ENCODE results near the gene SIL1. TPM values are rescaled to one million over a fixed set of nuclear protein-coding genes. Genes with fewer than 3 reads are reported as not detected.

Gene SIL1
- total RNA-seq, 2 donors from 2014 or later, result 69.9 to 75.6 TPM

DNA sequence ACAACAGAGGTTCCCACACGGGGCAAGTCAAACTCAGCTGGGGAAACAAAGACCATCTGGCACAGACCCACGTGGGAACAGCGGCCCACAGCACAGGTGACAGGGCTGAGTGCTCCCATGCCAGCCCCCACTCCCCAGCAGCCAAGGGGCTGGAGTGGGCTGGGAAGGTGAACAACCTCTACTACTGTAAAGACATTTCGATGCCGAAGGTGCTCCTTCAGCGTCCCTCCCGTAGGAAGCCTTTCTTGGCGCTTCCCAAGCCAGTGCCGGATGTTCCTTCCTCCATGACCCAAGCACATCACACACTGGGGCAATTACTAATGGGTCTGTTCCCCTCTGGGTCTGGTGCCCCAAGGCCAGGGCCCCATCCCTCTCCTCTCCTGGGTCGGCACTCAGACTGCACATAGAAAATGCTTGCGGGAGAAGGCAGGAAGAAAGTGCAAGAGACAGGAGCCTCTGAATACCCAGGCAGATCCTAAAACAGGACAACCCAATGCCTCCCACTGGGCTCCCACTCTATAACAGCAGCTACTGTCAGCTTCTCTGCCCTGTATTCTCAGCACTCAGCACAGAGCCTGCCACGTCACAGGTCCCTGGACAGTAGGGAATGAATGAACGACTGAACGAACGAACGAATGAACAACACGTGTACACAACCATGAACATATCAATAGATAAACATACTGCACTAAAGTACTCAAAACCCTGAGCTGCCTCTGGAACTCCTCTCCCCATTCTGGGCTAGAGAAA lies 246.0 kb downstream of the SIL1 start:
- Histone ChIP-seq H3K27me3 (replicated peaks; ENCODE audit: insufficient read depth) (no peaks in the 10 kb centered on the region), H3K4me3 (no peak overlapping the region), H3K9me3 (no peaks in the 10 kb centered on the region), H3K4me1 (replicated peaks) (peaks cover 14% of the 10 kb centered on the region), H3K36me3 (no peaks in the 10 kb centered on the region), H3K27ac (no peak overlapping the region)
- DNase-seq (ENCODE audit: low spot score), result no peak
- TF ChIP-seq POLR2AphosphoS5 (IDR thresholded peaks at IDR 0.05) (no peak), CTCF (IDR thresholded peaks at IDR 0.05) (no peak), POLR2A (IDR thresholded peaks at IDR 0.05) (no peak)
- intact Hi-C loops (cut with DNase I), result loop anchor here (10.0 kb wide), 1 partner anchor 123 kb away; no protein-coding TSS in a partner anchor
- 76% methylated on average over 17 of the region's 17 CpGs for WGBS

GRCh38 chr5:138951091-138951985 lies 246.8 kb downstream of the SIL1 start:
- intact Hi-C loops (cut with DNase I), result loop anchor here (10.0 kb wide), 1 partner anchor 123 kb away; no protein-coding TSS in a partner anchor
- H3K36me3 ChIP-seq, result no peaks in the 10 kb centered on the region
- H3K27me3 ChIP-seq (replicated peaks; ENCODE audit: insufficient read depth), result no peaks in the 10 kb centered on the region
- peaks cover 14% of the 10 kb centered on the region for H3K4me1 ChIP-seq (replicated peaks)
- H3K9me3 ChIP-seq, result no peaks in the 10 kb centered on the region
- TF ChIP-seq POLR2A (IDR thresholded peaks at IDR 0.05), result no peak
- TF ChIP-seq CTCF (IDR thresholded peaks at IDR 0.05), result no peak
- TF ChIP-seq POLR2AphosphoS5 (IDR thresholded peaks at IDR 0.05), result no peak
- 96% methylated on average over 18 of the region's 18 CpGs for WGBS
- no peak overlapping the region for H3K4me3 ChIP-seq
- no peak overlapping the region for H3K27ac ChIP-seq
- no peak for DNase-seq (ENCODE audit: low spot score)

GRCh38 chr5:138950421-138951031 lies 247.6 kb downstream of the SIL1 start:
- Histone ChIP-seq H3K27ac (no peak overlapping the region), H3K4me3 (no peak overlapping the region), H3K36me3 (no peaks in the 10 kb centered on the region), H3K9me3 (no peaks in the 10 kb centered on the region), H3K4me1 (replicated peaks) (peaks cover 14% of the 10 kb centered on the region), H3K27me3 (replicated peaks; ENCODE audit: insufficient read depth) (no peaks in the 10 kb centered on the region)
- intact Hi-C loops (cut with DNase I), result loop anchor here (10.0 kb wide), 1 partner anchor 124 kb away; no protein-coding TSS in a partner anchor
- DNase-seq (ENCODE audit: low spot score), result no peak
- WGBS, result 76% methylated on average over 14 of the region's 14 CpGs
- TF ChIP-seq POLR2AphosphoS5 (IDR thresholded peaks at IDR 0.05), result no peak
- no peak for TF ChIP-seq CTCF (IDR thresholded peaks at IDR 0.05)
- TF ChIP-seq POLR2A (IDR thresholded peaks at IDR 0.05), result no peak

- Histone ChIP-seq H3K9me3 (no peaks in the 10 kb centered on the region), H3K36me3 (no peaks in the 10 kb centered on the region), H3K4me3 (no peak overlapping the region), H3K27ac (no peak overlapping the region), H3K4me1 (replicated peaks) (peaks cover 14% of the 10 kb centered on the region), H3K27me3 (replicated peaks; ENCODE audit: insufficient read depth) (no peaks in the 10 kb centered on the region)
- 48% methylated on average over 3 of the region's 3 CpGs for WGBS
- no peak for TF ChIP-seq POLR2AphosphoS5 (IDR thresholded peaks at IDR 0.05)
- TF ChIP-seq CTCF (IDR thresholded peaks at IDR 0.05), result no peak
- no peak for TF ChIP-seq POLR2A (IDR thresholded peaks at IDR 0.05)
- no peak for DNase-seq (ENCODE audit: low spot score)
- intact Hi-C loops (cut with DNase I), result loop anchor here (10.0 kb wide), 1 partner anchor 125 kb away; no protein-coding TSS in a partner anchor
Measured at GRCh38 chr5:138949988-138950387, 248.2 kb downstream of the SIL1 start.
